VCaP (cell line): ENCODE measurements around the gene PRMT7.

Experiments
- H3K27ac ChIP-seq: fragments of 450-650 bp; 2 replicates; pipeline ENCODE4 v1.5.1; 2017
- TF ChIP-seq, protein P1 (sequence below): fragments of 450-650 bp; conservative IDR thresholded peaks from 2 replicates; pipeline ENCODE4 v1.5.1; 2017; ENCODE audit warnings: mild to moderate bottlenecking, moderate library complexity

PRMT7 gene

DNA sequence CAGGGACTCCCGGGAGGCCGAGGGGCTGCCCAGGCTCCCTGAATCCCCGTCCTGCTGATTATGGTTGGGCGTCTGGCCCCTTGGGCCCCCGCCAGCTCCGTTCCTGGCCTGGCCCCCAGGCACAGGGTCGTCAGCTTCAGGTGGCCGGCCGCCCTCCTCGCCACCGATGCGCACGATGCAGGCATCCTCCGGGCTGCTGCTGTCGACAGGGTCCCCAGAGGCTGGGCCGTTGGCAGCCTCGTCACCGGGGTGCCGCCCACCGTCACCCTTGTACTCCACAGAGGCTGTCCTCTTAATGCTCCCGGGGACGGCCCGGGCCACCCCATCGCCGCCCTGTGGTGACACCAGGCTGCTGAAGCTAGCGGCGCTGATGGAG, 60.4 kb downstream of the PRMT7 start:
- TF ChIP-seq, protein P1, sequence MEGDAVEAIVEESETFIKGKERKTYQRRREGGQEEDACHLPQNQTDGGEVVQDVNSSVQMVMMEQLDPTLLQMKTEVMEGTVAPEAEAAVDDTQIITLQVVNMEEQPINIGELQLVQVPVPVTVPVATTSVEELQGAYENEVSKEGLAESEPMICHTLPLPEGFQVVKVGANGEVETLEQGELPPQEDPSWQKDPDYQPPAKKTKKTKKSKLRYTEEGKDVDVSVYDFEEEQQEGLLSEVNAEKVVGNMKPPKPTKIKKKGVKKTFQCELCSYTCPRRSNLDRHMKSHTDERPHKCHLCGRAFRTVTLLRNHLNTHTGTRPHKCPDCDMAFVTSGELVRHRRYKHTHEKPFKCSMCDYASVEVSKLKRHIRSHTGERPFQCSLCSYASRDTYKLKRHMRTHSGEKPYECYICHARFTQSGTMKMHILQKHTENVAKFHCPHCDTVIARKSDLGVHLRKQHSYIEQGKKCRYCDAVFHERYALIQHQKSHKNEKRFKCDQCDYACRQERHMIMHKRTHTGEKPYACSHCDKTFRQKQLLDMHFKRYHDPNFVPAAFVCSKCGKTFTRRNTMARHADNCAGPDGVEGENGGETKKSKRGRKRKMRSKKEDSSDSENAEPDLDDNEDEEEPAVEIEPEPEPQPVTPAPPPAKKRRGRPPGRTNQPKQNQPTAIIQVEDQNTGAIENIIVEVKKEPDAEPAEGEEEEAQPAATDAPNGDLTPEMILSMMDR = no peak
- no peak overlapping the region for H3K27ac ChIP-seq

DNA sequence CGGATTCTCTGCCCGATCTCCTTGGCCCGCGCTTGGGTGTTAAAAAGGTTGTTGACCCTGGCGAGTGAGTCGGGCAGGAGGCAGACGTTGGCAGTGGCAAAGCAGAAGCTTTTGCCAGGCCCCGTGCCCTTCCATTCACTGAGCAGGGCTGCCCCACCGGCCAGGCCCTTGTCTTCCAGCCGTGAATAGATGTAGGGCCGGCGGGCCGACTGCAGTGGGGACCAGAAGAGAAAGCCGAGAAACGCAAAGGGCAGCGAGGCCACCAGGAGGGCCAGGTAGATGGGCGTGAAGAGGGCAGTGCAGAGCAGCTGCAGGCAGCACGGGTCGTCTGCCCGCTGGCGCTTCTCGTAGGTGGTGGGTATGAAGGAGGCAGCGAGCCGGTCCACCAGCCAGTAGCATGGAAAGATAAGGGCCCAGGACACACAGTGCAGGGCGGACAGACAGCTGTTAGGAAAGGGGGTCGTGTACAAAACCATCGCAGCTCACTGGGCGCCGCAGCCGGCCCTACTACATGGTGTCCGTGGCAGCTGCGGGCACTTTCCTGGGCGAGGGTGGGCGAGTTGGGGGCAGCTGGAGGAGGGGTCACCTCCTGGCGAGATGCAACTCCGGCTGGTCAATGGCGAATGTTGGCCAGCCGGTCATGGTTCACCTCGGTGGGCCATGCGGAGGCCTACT, 61.0 kb downstream of the PRMT7 start:
- H3K27ac ChIP-seq = no peak overlapping the region
- TF ChIP-seq, protein P1 = no peak

DNA sequence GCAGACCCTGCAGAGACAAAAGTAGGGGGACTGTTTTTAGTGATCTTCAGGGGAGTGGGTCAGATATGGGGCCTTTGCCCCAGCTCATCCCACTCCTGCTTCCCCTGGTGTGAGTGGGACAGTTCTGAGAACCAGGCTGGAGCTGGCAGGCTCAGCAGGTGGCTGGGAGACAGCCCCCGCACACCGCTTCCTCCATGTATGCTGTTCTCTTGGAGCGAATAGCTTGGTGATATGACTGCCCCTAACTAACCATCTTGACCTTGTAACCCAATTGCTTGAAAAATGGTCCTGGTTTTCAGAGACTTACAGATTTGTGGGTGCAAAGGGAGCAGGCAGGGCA, 61.5 kb downstream of the PRMT7 start:
- H3K27ac ChIP-seq = no peak overlapping the region
- TF ChIP-seq, protein P1 = no peak

DNA sequence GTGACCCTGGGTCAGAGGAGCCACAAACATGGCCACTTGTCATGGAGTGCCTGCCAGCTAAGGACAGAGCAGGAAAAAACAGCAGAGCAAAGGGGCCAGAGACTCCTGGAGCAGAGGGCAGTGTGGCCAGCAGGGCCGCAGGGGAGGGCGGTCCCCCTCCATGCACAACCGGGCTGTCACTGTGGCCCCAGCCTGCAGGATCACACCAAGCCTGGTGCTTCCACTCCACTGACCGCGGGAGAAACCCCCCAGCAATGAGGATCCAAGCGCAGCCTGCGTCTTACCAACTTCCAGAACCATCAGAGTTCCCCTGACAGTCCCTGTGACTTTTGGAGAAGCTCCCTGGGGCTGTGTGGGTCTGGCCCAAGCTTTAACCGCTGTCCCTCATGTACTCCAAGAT, 62.0 kb downstream of the PRMT7 start:
- TF ChIP-seq, protein P1 = no peak
- H3K27ac ChIP-seq = no peak overlapping the region

DNA sequence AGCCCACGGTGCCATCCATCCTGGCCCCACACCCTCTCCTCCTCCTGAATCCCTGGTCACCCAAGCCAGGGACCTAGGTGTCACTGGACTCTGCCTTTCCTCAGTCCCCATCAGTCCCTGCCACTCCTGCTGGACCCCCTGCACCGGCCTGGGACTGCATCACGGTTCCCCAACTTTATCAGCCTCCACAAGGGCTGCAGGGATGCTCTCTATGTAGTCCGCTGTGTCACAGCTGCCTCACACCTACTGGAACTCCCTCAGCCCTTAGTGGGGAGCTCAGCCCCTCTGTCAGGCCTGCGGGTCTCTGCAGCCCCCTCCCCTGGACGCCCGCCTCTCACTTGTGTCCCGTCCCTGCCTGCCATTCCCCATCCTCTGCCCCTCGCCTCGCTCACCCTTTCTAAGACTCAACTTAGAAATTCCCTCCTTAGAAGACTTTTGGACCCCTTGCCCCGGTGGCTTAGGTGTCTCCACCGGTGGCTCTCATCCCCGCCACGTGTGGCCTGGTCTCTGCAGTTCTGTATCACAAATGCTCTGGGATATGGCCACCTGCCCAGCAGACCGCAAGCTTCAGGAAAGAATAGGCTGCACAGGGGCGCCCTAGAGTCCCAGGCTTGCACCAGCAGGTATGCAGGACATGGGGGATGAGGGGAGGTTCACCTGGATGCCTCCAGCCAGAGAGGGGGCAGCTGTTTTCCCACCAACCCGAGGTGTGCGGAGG, 62.9 kb downstream of the PRMT7 start:
- no peak overlapping the region for H3K27ac ChIP-seq
- TF ChIP-seq, protein P1 = no peak

DNA sequence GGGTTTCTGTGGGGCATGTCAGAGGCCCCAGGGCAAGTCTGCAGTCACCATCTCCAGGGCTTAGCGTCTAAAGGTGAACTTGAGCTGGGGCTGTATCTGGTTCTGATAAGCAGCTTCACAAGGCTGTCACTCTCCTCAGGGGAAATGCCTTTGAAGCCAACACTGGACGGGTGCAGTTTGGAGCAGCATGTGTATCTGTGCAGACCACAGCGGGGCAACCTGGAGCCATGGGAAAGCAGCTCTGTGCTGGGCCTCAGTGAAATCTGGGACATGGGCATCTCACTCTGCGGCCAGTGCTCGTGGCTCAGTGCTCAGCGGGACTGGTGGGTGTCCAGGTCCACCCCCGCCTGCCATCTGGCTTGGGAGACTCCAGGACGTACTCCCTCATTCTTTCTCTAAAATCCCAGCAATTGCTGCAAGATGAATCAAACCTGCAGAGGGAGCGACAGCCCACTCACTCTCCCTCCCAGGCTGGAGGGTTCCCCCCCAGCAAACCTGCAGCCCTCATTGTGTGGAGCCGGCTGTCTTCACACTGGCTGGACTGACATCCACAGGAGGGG, 63.5 kb downstream of the PRMT7 start:
- TF ChIP-seq, protein P1 = no peak
- no peak overlapping the region for H3K27ac ChIP-seq

DNA sequence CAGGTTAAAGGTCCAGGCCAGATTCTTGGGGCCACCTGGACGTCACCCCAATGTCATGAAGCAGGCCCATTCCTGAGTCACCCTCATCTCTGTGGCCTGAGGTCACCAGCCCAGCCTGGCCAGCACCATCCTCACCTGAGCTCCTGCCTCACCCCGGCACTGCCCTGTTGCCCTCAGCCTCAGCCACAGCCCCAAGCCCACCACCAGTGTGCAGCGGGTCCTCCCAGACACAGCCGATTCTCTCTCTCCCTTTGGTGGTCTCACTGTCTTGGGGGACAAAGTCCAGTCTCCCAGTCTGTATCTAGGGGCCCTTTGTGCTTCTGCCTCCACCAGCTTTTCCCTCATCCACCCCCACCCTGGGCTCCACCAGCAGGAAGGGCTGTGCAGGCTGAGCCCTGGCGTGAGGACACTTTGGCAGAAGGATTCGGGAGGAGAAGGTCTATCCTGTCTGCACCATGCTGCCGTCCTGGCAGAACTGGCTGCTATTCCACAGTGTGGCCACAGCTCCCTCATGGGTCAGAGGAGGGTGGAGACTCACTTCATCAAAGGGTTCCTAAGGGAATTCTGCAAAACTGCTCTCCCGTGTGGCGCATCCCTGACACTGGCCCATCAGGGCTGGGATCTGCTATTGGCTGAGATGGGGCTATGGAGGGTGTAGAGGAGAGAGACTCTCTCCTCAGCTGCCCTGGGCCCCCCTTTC, 64.3 kb downstream of the PRMT7 start:
- TF ChIP-seq, protein P1 = no peak
- H3K27ac ChIP-seq = no peak overlapping the region
